IMR-90 (cell line): Measurements from ENCODE around the gene UTP14A. TPM values are rescaled to one million over a fixed set of nuclear protein-coding genes. Genes with fewer than 3 reads are reported as not detected.

Experiments
- ATAC-seq: fragments of 200-7000 bp; cut with Tn5 transposase; 2 replicates; pipeline ENCODE4 v1.9.1; 2020; ENCODE audit warnings: low read depth, mild to moderate bottlenecking, moderate library complexity
- BruUV-seq: library from RNA; stranded (reverse); fragments of 400-500 nt; replicated peaks from 2 replicates; lab custom pipeline; 2021; lab: Mats Ljungman, UMichigan
- CTCF ChIA-PET: fragments of 300-600 bp; formaldehyde crosslinking; extraction: SDS; loops from one replicate; lab custom pipeline; 2021; ENCODE audit warnings: antibody characterized with exemption; lab: Yijun Ruan, JAX
- POLR2A ChIA-PET: fragments of 300-600 bp; sonication (Branson Sonifier 250); formaldehyde crosslinking; loops from one replicate; lab custom pipeline; 2022; ENCODE audit warnings: antibody characterized with exemption; ENCODE audit not compliant: unreplicated experiment; lab: Charles Lee
- DNase-seq: peaks from one replicate; pipeline ENCODE4 v3.0.0; 2013
- H2AFZ ChIP-seq: replicated peaks from 2 replicates; pipeline ENCODE3; 2013; ENCODE audit warnings: low read length, mild to moderate bottlenecking; ENCODE audit not compliant: poor library complexity
- H2AK5ac ChIP-seq: 2 replicates; pipeline ENCODE4 v1.6.1; 2013; ENCODE audit warnings: low read depth, low read length, inconsistent platforms
- H2AK9ac ChIP-seq: replicated peaks from 2 replicates; pipeline ENCODE3; 2013; ENCODE audit warnings: mild to moderate bottlenecking, low read depth, low read length, moderate library complexity; ENCODE audit not compliant: poor library complexity
- H2BK120ac ChIP-seq: 2 replicates; pipeline ENCODE4 v1.6.1; 2013; ENCODE audit warnings: low read depth, low read length, inconsistent platforms
- H2BK15ac ChIP-seq: 3 replicates; pipeline ENCODE4 v1.6.1; 2013; ENCODE audit warnings: low read depth, low read length, inconsistent platforms
- H2BK20ac ChIP-seq: 2 replicates; pipeline ENCODE4 v1.6.1; 2013; ENCODE audit warnings: low read depth, mild to moderate bottlenecking, inconsistent platforms, low read length, moderate library complexity
- H2BK5ac ChIP-seq: 2 replicates; pipeline ENCODE4 v1.6.1; 2013; ENCODE audit warnings: mild to moderate bottlenecking, low read depth, low read length, inconsistent platforms; ENCODE audit not compliant: poor library complexity, severe bottlenecking
- H3K14ac ChIP-seq: replicated peaks from 2 replicates; pipeline ENCODE4 v1.6.1; 2013; ENCODE audit warnings: low read depth, low read length, inconsistent platforms
- H3K18ac ChIP-seq: 2 replicates; pipeline ENCODE4 v1.6.1; 2013; ENCODE audit warnings: low read depth, low read length, control low read depth
- H3K23ac ChIP-seq: 2 replicates; pipeline ENCODE4 v1.6.1; 2013; ENCODE audit warnings: low read depth, low read length, inconsistent platforms
- H3K27ac ChIP-seq: 2 replicates; pipeline ENCODE4 v1.5.1; 2013; ENCODE audit warnings: mild to moderate bottlenecking, control low read depth, low read length; ENCODE audit not compliant: insufficient read depth
- H3K27me3 ChIP-seq: 2 replicates; pipeline ENCODE4 v1.6.1; 2013; ENCODE audit warnings: low read length; ENCODE audit not compliant: control insufficient read depth, insufficient read depth
- H3K36me3 ChIP-seq: 2 replicates; pipeline ENCODE4 v1.6.1; 2013; ENCODE audit warnings: low read length, mixed read lengths; ENCODE audit not compliant: control insufficient read depth, insufficient read depth
- H3K4ac ChIP-seq: 2 replicates; pipeline ENCODE4 v1.6.1; 2013; ENCODE audit warnings: low read depth, low read length, inconsistent platforms
- H3K4me1 ChIP-seq: 2 replicates; pipeline ENCODE4 v1.6.1; 2013; ENCODE audit warnings: low read length, mixed read lengths; ENCODE audit not compliant: control insufficient read depth, insufficient read depth
- H3K4me2 ChIP-seq: 2 replicates; pipeline ENCODE4 v1.6.1; 2013; ENCODE audit warnings: low read depth, mild to moderate bottlenecking, control low read depth, low read length, moderate library complexity
- H3K4me3 ChIP-seq: 2 replicates; pipeline ENCODE4 v1.5.1; 2013; ENCODE audit warnings: low read depth, mild to moderate bottlenecking, control low read depth, low read length, moderate library complexity; ENCODE audit not compliant: insufficient read depth
- H3K56ac ChIP-seq: 2 replicates; pipeline ENCODE4 v1.6.1; 2013; ENCODE audit warnings: low read length, inconsistent platforms; ENCODE audit not compliant: insufficient read depth; ENCODE audit errors: extremely low read depth
- H3K79me1 ChIP-seq, 2 experiments: 2 replicates each; pipeline ENCODE4 v1.6.1; 2013; ENCODE audit warnings: low read length in 2 of 2, inconsistent platforms in 1 of 2, low read depth in 1 of 2
- H3K9ac ChIP-seq: 2 replicates; pipeline ENCODE4 v1.6.1; 2013; ENCODE audit warnings: low read depth, low read length, control low read depth
- H3K9me1 ChIP-seq: 2 replicates; pipeline ENCODE4 v1.6.1; 2013; ENCODE audit warnings: low read length, inconsistent platforms; ENCODE audit not compliant: insufficient read depth
- H3K9me3 ChIP-seq: 2 replicates; pipeline ENCODE4 v1.6.1; 2013; ENCODE audit warnings: low read length; ENCODE audit not compliant: control insufficient read depth, insufficient read depth
- H4K20me1 ChIP-seq: 2 replicates; pipeline ENCODE4 v1.6.1; 2013; ENCODE audit warnings: low read length, inconsistent platforms; ENCODE audit not compliant: insufficient read depth
- H4K5ac ChIP-seq: 2 replicates; pipeline ENCODE4 v1.6.1; 2013; ENCODE audit warnings: mild to moderate bottlenecking, low read depth, low read length, control low read depth
- H4K8ac ChIP-seq, 2 experiments: 2 replicates each; pipeline ENCODE4 v1.6.1; 2013; ENCODE audit warnings: low read depth in 2 of 2, low read length in 2 of 2, control low read depth in 1 of 2, inconsistent platforms in 1 of 2
- H4K91ac ChIP-seq: 2 replicates; pipeline ENCODE4 v1.6.1; 2013; ENCODE audit warnings: low read depth, low read length, inconsistent platforms; ENCODE audit not compliant: insufficient read depth
- BHLHE40 ChIP-seq: fragments of 150-350 bp; IDR thresholded peaks from 2 replicates; pipeline ENCODE4 v1.6.1; 2016; ENCODE audit warnings: mild to moderate bottlenecking, low read depth, low read length
- CEBPB ChIP-seq: IDR thresholded peaks from 2 replicates; pipeline ENCODE4 v1.6.1; 2012; ENCODE audit warnings: low read depth, low read length, improper control_type of control experiment
- CHD1 ChIP-seq: IDR thresholded peaks from 2 replicates; pipeline ENCODE4 v1.6.1; 2012; ENCODE audit warnings: low read depth, low read length, improper control_type of control experiment
- FOS ChIP-seq: fragments of 150-350 bp; IDR thresholded peaks from 2 replicates; pipeline ENCODE4 v1.6.1; 2016; ENCODE audit warnings: low read depth, low read length
- MAFK ChIP-seq: IDR thresholded peaks from 2 replicates; pipeline ENCODE4 v1.6.1; 2012; ENCODE audit warnings: low read depth, low read length, improper control_type of control experiment
- MAZ ChIP-seq: IDR thresholded peaks from 2 replicates; pipeline ENCODE4 v1.6.1; 2012; ENCODE audit warnings: low read depth, mild to moderate bottlenecking, low read length, improper control_type of control experiment, moderate library complexity, borderline replicate concordance
- MXI1 ChIP-seq: IDR thresholded peaks from 2 replicates; pipeline ENCODE4 v1.6.1; 2012; ENCODE audit warnings: low read depth, mild to moderate bottlenecking, low read length, moderate library complexity, borderline replicate concordance
- NFE2L2 ChIP-seq: fragments of 150-350 bp; IDR thresholded peaks from 2 replicates; pipeline ENCODE4 v1.6.1; 2016; ENCODE audit warnings: low read depth, mild to moderate bottlenecking, low read length
- POLR2A ChIP-seq: IDR thresholded peaks from 2 replicates; pipeline ENCODE4 v1.6.1; 2012; ENCODE audit warnings: mild to moderate bottlenecking, low read depth, low read length
- RAD21 ChIP-seq: IDR thresholded peaks from 2 replicates; pipeline ENCODE4 v1.6.1; 2012; ENCODE audit warnings: low read length, improper control_type of control experiment
- RCOR1 ChIP-seq: IDR thresholded peaks from 2 replicates; pipeline ENCODE4 v1.6.1; 2012; ENCODE audit warnings: mild to moderate bottlenecking, low read length, improper control_type of control experiment; ENCODE audit not compliant: insufficient replicate concordance
- RFX5 ChIP-seq: IDR thresholded peaks from 2 replicates; pipeline ENCODE4 v1.8.0; 2012; ENCODE audit warnings: low read depth, mild to moderate bottlenecking, low read length, moderate library complexity
- SMC3 ChIP-seq: fragments of 150-350 bp; IDR thresholded peaks from 2 replicates; pipeline ENCODE4 v1.6.1; 2016; ENCODE audit warnings: low read depth, mild to moderate bottlenecking, antibody characterized with exemption, low read length, moderate library complexity
- WGBS, 2 experiments: methylation state at CpG; one replicate each; pipeline versions ENCODE4 v1.1.5 to v1.1.7; 2013; ENCODE audit warnings: missing lambda C conversion rate in 2 of 2; ENCODE audit not compliant: insufficient read length in 1 of 2; ENCODE audit errors: extremely low coverage in 2 of 2; 5-methylcytosine and 5-hydroxymethylcytosine counted together
- dilution Hi-C: fragments of 300-500 bp; cut with HindIII; formaldehyde crosslinking; loops from one replicate; pipeline ENCODE4 v1.14.3; 2018; ENCODE audit warnings: low sequenced_read_pairs; ENCODE audit not compliant: unreplicated experiment
- in situ Hi-C: fragments of 300-500 bp; cut with MboI; formaldehyde crosslinking; loops from 3 replicates; pipeline ENCODE4 v1.14.3; 2019; ENCODE audit warnings: low sequenced_read_pairs, inconsistent platforms, mixed read lengths
- intact Hi-C: fragments of 100-400 bp; cut with micrococcal nuclease; formaldehyde crosslinking; loops from 2 replicates; pipeline ENCODE4 v1.10.0; 2022
- polyA plus RNA-seq, 3 experiments: library from polyadenylated mRNA; depleted of rRNA; stranded (reverse); fragments of >200 nt; gene quantifications; 2 replicates each; pipeline ENCODE4 v1.2.3, GENCODE V29; 2012; ENCODE audit warnings: low replicate concordance in 1 of 3
- total RNA-seq: library from RNA; depleted of rRNA; stranded (reverse); fragments of >200 nt; gene quantifications from 2 replicates; pipeline ENCODE4 v1.2.3, GENCODE V29; 2012
- TF ChIP-seq, protein P1 (sequence below): fragments of 150-350 bp; IDR thresholded peaks from 2 replicates; pipeline ENCODE4 v1.6.1; 2017; ENCODE audit warnings: mild to moderate bottlenecking, antibody characterized with exemption, low read length, low read depth
- TF ChIP-seq, protein P2 (sequence below): fragments of 150-350 bp; IDR thresholded peaks from 2 replicates; pipeline ENCODE4 v1.6.1; 2016; ENCODE audit warnings: low read depth, mild to moderate bottlenecking, low read length, moderate library complexity, borderline replicate concordance
- TF ChIP-seq, protein P3 (sequence below): conservative IDR thresholded peaks from 2 replicates; pipeline ENCODE4 v1.5.1; 2012; ENCODE audit warnings: mild to moderate bottlenecking, low read depth, low read length, improper control_type of control experiment

UTP14A gene
- total and polyA plus RNA-seq, 2 of the 4 experiments (the other 2 are of a cell fraction) = 13.8 to 15.2 TPM

DNA sequence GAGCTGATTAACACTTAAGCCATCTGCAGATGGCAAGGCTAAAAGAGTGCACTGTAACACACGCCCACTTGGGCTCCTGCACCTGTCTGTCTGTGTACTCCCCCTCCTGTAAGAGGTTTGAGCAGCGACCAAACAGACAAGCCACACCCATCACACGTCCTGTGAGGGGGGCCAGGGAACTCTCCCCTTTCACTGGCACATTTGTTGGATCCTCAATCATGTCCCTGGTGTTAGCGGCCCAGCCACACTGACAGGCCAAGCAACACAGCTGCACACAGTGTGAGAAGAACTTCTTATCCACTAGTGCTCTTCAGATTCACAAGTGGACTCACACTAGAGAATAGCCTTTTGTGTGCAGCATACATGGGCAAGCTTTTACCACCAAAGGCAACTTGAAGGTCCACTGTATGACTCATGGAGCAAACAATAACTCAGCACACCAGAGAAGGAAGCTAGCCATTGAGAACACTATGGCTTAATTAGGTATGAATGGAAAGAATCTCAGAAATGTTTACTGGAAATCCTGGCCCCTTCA lies 29.1 kb upstream of the UTP14A start:
- in situ Hi-C loops = no loop called here
- ATAC-seq = no peak
- Histone ChIP-seq H2AK9ac (no peak overlapping the region), H2BK120ac (no peak overlapping the region; the same call in none of the 2 replicates), H4K91ac (no peak overlapping the region), H3K18ac (no peak overlapping the region), H4K20me1 (no peaks in the 10 kb centered on the region), H2BK15ac (peak overlapping the region; percentile 68; the same call in 1 of the 3 replicates), H3K9me1 (peaks cover 4% of the 10 kb centered on the region; the same call in 1 of the 2 replicates), H2BK20ac (no peak overlapping the region), H3K56ac (no peak overlapping the region), H3K14ac (no peak overlapping the region), H4K5ac (no peak overlapping the region), H3K27me3 (peaks cover 13% of the 10 kb centered on the region), H3K9me3 (no peaks in the 10 kb centered on the region), H3K79me1 (no peaks in the 10 kb centered on the region), H3K4ac (no peak overlapping the region), H3K9ac (no peak overlapping the region), H3K4me2 (no peak overlapping the region), H3K36me3 (no peaks in the 10 kb centered on the region), H3K27ac (no peak overlapping the region), H2BK5ac (no peak overlapping the region), H2AFZ (peak overlapping the region; percentile 67), H3K4me1 (no peaks in the 10 kb centered on the region), H2AK5ac (no peak overlapping the region), H3K4me3 (no peak overlapping the region), H3K23ac (no peak overlapping the region), H4K8ac (no peak overlapping the region; a peak in 1 of 4 replicates)
- CTCF ChIA-PET = no interaction called here
- dilution Hi-C loops = no loop called here
- peak; percentile 29 for DNase-seq
- POLR2A ChIA-PET = no interaction called here
- BruUV-seq = no TSS peak
- no peak for TF ChIP-seq MAFK
- no peak for TF ChIP-seq NFE2L2
- TF ChIP-seq, protein P1, sequence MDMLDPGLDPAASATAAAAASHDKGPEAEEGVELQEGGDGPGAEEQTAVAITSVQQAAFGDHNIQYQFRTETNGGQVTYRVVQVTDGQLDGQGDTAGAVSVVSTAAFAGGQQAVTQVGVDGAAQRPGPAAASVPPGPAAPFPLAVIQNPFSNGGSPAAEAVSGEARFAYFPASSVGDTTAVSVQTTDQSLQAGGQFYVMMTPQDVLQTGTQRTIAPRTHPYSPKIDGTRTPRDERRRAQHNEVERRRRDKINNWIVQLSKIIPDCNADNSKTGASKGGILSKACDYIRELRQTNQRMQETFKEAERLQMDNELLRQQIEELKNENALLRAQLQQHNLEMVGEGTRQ = no peak
- TF ChIP-seq RAD21 = no peak
- no peak for TF ChIP-seq POLR2A
- TF ChIP-seq CHD1 = no peak
- TF ChIP-seq SMC3 = no peak
- TF ChIP-seq CEBPB = no peak
- TF ChIP-seq, protein P2, sequence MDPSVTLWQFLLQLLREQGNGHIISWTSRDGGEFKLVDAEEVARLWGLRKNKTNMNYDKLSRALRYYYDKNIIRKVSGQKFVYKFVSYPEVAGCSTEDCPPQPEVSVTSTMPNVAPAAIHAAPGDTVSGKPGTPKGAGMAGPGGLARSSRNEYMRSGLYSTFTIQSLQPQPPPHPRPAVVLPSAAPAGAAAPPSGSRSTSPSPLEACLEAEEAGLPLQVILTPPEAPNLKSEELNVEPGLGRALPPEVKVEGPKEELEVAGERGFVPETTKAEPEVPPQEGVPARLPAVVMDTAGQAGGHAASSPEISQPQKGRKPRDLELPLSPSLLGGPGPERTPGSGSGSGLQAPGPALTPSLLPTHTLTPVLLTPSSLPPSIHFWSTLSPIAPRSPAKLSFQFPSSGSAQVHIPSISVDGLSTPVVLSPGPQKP = no peak
- no peak for TF ChIP-seq RFX5
- no peak for TF ChIP-seq RCOR1
- no peak for TF ChIP-seq MAZ
- TF ChIP-seq, protein P3, sequence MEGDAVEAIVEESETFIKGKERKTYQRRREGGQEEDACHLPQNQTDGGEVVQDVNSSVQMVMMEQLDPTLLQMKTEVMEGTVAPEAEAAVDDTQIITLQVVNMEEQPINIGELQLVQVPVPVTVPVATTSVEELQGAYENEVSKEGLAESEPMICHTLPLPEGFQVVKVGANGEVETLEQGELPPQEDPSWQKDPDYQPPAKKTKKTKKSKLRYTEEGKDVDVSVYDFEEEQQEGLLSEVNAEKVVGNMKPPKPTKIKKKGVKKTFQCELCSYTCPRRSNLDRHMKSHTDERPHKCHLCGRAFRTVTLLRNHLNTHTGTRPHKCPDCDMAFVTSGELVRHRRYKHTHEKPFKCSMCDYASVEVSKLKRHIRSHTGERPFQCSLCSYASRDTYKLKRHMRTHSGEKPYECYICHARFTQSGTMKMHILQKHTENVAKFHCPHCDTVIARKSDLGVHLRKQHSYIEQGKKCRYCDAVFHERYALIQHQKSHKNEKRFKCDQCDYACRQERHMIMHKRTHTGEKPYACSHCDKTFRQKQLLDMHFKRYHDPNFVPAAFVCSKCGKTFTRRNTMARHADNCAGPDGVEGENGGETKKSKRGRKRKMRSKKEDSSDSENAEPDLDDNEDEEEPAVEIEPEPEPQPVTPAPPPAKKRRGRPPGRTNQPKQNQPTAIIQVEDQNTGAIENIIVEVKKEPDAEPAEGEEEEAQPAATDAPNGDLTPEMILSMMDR = no peak
- no peak for TF ChIP-seq BHLHE40
- no peak for TF ChIP-seq MXI1
- no peak for TF ChIP-seq FOS
- WGBS, 2 experiments = no CpG with 5 or more reads among the region's 4 CpGs
- intact Hi-C loops = no loop called here
